T-helper 1 cell (primary cell): ENCODE measurements around the gene GPC5.

ENCODE experiments used
- DNase-seq, 5 donors: peaks; one replicate each; pipeline ENCODE4 v3.0.0-alpha.2; 2012 to 2020

Gene GPC5

DNA sequence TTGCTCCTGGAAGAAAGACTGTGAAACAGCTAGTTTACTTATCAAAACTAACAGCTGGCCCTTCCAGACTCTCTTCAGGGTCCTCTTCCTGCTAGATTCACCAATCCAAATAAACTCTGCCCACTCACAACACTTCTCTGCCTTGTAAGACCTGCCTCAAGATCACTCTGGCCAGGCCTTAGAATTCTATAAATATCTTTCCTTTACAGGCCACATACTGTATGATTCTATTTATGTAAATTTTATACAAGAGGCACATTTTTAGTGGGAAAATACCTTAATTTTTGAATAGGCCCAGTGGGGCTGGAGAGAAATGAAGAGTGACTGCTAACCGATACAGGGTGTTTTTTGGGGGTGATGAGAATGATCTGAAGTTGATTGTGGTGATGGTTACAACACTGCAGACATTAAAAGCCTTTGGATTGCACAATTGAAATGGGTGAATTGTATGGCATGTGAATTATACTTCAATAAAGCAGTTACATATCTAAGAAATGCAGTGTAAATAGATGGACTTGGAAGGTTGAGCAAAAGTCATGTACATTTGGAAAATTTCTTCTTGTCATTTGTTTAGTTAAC is 141.8 kb downstream of the GPC5 start:
- DNase-seq = no peak

DNA sequence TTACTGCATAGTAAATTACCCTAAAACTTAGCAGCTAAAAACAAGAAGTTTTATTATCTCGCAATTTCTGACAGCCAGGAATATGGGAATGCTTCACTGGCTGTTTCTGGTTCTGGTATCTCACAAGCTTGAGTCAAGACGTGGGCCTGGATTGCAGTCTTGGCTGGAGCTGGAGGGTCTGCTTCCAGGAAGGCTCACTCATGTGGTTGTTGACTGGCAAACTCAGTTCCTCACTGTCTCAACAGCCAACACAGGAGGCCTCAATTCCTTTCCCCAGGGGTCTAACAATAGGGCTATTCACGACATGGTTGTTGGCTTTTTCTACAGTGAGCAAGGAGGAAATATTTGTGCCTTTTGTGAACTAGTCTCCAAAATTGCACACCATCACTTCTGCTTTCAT is 146.3 kb downstream of the GPC5 start:
- no peak for DNase-seq

DNA sequence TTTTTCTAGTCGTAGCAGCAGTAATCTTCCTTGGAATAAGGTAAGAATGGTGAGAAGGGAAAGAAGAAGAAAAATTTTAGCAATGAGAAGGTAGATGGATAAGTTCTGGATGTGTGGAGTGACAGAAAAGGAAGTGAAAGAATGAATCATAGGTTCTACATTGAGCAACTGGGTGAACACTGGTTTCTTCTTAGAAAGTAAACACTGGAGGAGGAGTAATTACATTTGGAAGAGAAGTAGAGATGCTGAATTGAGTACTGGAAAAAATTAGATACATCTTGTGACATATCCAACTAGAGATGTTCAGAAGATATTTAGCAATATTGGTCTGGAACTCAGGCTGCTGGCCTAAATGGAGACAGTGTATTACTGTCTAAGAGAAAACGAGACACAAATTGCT is 148.5 kb downstream of the GPC5 start:
- DNase-seq = no peak

DNA sequence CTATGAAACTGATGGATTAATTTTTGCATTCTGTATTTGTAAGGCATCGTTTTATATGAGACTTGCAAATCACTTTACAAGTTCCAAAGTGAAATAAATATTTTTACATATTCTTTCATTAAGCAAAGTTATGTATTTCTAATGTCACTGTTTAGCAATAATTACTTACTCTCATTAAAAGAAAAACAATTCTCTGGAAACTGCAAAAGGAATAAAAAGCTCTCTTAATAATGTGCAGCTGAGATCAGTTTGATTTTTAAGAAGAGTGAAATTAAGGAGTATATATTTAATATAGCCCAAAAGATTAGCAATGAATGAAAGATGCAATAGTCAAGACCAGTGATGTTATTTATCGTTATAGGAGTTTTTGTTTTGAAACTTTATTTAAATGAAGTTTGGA is 155.2 kb downstream of the GPC5 start:
- no peak for DNase-seq

DNA sequence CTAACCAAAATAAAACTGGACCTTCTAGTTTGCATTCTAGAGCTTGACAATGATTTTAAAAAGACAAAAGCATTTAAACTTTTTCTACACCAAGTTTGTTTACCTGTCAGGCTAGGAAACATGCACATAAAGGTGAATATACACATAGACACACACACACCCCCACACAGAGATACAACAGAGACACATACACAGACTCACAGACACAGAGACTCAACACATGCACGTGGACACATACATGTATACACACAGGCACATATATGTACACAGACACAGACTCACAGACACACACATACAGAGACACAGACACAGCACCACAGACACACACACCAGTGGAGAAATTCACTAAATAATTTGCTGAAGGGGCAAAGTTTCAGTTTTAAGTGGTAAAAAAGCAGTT is 155.7 kb downstream of the GPC5 start:
- DNase-seq = no peak

DNA sequence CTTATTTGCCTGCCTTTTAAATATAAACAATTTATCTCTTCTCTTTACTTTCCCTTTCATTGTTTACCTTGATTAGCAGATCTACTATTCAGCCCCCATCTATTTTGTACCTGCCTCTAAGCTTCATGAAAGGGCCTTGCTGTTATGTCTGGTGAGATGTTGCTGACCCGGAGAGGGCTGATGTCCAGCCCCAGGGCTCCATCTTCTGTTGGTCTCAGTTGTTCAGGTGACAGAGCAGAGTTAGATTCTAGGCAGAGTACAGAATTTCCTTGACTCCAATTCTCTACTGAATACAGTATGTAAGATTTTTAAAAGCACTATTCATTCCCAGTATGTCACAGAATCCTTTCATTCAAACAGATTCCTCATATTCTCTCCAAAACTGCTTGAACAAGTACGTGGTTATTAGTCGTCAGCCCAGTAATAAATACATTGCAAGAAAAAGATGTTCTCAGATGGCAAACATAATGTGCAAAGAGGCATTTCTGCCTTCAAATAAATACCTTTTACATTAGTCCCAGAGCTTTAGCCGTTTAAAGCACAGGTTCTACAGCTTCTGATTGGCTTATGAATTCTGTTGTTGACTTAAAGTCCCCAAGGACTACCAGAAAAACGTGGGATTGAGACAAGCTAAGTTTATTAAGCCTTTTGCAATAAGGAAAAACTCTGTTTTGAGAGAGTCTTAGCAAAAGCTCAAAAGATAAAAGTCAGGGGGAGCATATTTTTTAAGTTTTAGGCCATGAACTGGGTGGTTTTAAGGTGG is 159.1 kb downstream of the GPC5 start:
- no peak for DNase-seq

DNA sequence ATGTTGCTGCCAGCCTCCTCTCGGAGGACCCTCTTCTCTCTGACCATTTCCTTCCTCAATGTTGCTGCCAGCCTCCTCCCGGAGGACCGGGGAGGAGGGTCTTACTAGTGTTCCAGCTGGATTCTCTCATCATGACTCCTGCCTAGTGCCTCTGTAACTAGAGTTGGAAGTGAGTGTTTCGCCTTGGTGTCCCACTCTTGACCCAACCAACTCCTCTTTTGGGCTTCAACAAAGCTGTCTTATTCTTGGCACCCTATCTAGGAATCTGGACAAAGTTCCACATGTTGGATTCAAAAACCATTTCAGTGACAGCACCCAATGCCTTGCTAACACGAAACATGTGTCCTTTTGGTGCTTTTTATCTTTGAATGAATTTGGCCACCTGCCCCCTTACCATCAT is 165.4 kb downstream of the GPC5 start:
- DNase-seq = no peak

DNA sequence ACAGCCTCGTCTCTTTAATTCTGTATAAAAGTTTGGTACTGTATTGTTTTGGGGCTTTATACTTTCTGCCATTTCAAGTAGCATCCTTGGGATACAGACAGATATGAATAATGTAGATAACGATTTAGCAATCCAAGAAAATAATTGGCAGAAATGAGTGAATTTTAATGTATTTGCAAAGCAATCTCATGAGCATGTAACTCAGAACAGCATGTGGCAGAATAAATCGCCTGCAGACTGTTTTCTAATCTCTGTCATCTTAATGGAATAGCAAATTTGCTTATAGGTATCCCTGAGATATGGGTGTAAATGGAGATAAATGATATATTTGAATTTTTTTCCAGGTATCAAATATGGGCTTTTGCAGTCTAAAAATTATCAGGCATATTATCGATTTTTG is 166.0 kb downstream of the GPC5 start:
- DNase-seq = no peak

DNA sequence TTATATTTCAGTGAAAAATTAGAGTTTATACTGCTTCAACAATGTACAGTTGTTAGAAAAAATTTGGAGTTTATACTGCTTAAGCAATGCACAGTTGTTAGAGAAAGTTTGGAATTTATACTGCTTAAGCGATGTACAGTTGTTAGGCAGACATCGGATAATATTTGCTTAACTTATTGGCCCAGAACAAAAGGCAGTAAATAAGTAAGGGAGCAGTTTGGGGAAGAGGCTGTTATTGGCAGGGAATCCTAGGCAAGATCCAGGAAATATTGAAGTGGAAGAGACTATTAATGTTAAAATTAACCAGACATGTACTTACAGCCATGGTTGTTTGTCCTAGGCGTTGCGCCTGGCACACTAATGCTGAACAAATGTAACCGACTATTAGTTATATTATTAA is 166.9 kb downstream of the GPC5 start:
- no peak for DNase-seq

DNA sequence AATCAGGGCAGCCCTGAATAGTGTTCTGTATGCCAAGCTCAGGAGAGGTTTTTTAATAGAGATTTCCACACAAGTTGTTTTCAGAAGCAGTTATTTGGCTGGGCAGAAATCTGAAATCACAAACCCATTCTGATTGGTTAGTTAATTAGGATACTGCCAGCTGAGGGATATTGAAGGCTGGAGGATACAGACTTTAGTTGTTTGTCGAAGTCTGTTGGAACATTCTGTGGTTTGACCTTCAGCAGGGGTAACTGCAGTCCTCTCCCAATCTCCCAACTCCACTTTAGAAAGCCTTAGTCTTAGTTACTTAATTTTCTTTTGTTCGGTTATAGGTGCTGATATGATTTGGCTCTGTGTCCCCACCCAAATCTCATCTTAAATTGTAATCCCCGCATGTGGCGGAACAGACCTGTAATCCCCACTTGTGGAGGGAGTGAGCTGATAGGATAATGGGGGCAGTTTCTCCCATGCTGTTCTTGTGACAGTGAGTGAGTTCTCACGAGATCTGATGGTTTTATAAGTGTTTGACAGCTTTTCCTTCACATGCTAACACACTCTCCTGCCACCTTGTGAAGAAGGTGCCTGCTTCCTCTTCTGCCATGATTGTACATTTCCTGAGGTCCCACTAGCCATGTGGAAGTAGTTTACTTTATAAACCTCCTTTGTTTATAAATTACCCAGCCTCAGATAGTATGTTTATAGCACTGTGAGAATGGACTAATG is 169.2 kb downstream of the GPC5 start:
- DNase-seq = no peak

DNA sequence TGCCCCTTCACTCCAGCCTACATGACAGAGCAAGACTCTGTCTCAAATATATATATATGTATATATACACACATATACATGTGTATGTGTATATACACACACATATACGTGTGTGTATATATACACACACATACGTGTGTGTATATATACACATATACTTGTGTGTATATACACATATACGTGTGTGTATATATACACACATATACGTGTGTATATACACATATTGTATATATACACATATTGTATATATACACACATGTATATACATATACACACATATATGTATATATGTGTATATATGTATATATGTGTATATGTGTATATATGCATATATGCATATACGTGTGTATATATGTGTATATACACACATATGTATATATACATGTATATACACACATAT is 173.3 kb downstream of the GPC5 start:
- DNase-seq = no peak

DNA sequence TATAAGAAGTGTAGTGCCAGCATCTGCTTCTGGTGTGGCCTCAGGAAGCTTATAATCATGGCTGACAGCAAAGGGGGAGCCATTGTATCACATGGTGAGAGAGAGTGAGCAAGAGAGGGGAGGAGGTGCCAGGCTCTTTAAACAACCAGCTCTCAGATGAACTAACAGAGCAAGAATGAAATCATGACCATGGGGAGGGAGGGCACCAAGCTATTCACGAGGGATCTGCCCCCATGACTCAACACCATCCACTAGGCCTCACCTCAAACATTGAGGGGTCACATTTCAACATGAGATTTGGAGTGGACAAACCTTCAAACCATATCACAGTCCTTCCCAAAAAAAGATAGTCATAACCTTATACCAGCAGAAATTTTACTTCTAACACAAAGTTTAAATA is 174.0 kb downstream of the GPC5 start:
- DNase-seq = no peak

DNA sequence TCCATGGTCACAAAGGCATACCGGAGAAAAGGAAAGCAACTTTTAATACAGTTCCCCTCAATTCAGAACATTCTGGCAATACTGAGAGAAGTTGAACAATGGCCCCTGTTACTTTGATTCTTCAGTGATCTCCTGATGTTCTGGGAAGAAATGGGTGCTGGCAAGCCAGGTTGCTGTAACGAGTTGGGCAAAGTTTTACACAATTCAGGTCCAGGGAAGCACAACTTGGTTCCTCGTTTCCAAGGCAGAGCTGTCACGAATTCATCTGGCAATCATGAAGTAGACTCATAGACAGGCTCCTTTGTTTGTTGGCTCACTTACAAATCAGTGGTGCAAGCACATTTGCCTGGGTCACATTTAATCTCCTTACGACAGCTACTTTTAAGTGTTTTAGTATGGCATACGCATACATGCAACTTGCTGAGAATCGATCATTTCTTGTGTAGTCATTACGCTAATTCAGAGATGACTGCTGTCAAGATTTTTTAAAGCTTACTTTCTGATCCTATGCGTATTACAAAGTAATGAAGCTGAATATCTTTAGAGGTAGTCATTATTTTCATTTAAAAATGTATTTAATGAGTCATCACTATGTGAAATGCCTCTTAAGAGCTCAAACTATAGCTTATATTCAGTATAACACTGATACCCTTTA is 174.7 kb downstream of the GPC5 start:
- DNase-seq = no peak

DNA sequence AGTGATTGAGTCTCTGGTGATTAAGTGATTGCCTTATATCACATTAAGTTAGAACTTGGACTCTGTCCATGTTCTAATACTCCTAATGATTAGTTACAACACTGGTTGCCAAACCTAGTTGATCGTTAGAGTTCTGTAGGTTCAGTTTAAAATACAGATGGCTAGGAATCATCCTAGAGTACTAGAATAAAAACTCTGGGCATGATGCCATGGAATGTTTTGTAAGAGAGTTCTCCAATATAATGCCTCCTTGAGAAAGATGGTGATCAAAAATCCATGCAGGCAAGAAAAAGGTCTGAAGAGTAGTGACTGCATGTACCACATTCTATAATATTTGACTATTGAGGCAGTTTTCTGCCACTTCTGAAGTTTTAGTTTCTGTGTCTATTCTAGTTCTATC is 176.3 kb downstream of the GPC5 start:
- DNase-seq = no peak

DNA sequence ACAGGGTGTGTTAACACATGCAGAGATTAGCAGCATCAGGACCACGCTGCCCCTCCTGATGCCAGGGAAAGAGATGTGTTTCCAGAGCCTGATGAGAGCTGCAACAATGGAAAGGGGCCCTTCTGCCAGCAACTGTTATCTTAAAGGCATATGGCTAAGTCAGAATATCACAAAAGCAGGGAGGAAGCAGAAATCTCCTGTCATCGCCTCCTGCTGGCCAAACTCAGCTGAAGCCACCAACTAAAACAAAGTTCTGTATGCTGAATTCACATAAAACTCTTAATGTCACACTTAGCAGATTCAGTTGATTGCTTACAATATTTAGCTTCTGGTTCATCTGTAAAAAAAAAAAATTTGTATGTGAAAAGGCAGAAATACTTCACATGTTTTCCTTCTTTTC is 178.2 kb downstream of the GPC5 start:
- no peak for DNase-seq

DNA sequence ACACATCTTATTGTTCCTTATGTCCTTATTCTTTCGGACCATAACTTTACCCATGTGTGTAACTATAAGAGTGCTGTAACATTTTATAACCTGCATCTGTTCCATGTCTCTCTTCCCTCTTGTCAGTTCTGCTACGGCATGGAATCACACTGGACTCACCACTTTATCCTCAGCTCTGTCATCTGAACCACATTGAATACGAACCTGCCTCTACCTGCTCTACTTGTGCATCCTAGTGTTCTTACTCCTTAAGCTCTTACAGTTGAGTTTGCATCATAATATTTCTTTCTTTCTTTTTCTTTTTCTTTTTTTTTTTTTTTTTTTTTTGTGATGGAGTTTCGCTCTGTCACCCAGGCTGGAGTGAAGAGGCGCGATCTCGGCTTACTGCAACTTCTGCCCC is 180.9 kb downstream of the GPC5 start:
- DNase-seq = no peak

DNA sequence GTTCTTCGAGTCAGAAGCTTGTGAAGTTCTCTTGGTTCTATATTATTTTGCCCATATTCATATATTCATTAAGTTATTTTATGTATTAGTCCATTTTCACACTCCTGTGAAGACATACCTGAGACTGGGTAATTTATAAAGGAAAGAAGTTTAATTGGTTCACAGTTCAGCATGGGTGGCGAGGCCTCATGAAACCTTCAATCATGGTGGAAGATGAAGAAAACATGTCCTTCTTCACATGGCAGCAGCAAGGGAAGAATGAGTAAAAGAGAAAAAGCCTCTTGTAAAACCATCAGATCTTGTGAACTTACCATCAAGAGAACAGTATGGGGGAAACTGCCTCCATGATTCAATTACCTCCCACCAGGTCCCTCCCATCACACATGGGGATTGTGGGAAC is 182.3 kb downstream of the GPC5 start:
- no peak for DNase-seq

DNA sequence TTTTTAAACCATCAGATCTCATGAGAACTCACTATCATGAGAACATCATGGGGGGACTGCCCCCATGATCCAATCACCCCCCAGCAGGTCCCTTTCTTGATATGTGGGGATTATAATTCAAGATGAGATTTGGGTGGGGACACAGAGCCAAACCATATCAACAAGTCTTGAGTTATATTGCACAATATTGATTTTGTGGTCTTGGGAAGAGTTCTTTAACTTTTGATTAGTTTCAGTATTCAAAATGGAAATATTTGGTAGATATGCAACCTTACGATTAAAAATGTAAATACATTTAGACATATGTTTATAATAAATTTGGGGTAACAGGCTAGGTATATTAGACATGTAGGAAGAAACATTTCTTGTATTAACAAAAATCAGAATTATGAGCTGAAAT is 188.2 kb downstream of the GPC5 start:
- DNase-seq = no peak

DNA sequence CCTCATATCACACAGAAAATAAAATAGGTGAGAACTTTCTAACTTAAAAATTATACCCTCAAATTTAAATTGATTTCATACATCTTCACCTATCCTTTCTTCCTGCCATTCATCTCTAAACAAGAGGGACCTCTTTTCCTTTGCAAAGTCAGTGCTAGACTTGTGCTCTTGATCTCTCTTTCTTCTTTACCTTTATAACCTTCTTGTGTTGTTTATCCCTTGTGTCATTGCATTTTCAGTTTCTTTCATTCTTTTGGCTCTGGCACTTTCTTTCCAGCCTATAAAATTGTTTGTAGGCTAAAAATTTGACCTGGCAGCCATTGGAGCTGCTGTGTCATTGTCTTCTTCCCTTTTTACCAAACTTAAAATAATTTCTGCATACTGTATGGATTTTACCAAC is 190.1 kb downstream of the GPC5 start:
- DNase-seq = no peak

DNA sequence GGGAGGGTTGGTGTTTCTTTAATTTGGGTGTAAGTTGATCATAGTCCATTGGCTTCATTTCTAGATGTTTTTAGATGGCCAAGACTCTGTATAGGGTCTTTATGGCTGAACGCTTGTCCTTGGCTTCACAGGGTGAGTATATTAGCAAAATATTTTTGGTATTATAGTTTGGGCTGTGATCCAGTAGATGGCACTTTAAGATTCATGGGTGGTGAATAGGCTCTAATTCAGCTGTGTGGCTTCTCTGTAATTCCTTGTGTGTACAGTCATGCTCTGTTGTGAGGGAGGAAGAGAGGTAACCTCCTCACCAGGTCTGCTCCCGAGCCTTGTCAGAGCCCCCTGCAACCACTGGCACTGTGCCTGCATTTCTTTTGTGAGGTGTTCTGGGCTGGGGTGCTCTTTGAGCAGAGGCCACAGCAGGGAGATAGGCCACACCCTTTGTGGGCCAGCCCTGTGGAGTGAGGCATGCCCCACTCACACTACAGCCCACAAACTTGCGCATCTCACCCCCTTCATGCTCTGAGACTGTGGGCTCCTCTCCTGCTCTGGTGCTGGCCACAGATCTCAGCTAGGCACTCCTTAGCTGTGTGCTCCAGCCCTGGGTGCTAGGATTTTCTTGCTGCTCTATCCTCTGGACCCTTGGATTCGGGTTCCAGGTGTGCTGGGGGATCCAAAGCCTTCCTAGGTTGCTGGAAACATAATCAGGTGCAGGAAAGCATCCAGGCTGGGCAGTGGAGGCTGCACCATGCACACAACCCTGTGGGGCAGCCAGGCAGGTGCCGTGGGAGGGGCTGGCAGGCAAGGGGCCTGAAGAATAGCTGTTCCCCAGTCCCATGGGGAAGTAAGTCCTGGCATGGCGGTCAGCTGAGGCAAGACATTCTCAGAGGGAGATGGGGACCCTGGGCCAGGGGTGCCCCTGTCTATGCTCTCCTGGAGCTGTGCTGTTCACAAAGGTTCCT is 193.9 kb downstream of the GPC5 start:
- no peak for DNase-seq

DNA sequence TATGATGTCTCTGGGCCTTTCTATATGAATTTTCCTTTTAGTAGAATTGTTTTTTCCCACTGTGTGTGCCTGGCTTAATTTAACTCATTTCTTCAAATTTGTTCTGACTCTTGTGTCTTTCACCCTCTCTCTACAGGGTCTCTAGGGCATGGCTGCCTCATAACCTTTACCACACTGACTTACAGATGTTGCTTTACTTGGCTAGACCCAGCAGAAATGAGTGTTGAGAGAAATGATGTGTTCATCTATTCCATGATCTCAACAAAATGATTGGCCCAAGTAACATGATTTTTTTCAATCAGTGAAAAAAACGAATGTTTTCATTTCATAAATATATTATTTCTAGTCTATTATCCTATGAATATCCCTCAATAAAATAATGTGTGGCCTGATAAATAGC is 195.0 kb downstream of the GPC5 start:
- no peak for DNase-seq

DNA sequence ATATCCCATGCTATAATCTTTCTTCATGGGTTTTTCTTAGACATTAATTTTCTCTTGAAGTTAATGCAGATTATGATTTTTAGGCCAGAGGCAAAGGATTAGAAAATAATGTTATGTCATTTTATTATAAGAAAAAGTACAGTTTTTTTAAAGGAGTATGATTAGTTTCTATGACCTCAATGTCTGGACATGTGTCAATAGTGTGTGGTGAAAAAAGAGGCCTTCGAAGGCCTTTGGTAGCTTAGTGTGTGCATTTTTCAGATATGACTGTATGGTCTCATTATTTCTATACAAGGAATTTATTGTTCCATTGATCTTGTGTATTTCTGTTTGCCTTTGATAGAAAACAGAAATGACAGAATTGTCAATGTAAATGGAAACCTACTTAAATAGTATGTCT is 195.6 kb downstream of the GPC5 start:
- DNase-seq = no peak

DNA sequence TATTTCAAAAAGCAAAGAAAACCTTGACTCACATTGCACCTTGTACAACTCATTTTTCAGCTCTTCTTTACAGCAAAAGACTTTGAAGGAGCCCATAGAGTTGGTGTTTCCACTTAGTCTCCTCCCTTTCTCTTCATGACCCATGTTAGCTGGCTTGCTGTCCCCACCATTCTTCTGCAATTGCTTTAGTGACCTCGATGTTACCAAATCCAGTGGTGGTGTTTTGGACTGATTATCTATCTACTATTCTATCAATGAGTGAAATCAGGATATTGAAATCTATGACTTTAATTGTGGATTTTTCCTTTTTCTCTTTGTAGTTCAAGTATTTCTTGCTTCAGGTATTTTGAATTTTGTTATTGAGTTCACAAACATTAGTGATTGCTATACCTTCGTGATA is 197.3 kb downstream of the GPC5 start:
- no peak for DNase-seq
